BJ (cell line): Measurements from ENCODE around the gene ZNF587. TPM values are rescaled to one million over a fixed set of nuclear protein-coding genes. Genes with fewer than 3 reads are reported as not detected.
A peak's percentile ranks its signal among the peaks of the same experiment; 100 is the strongest.
"Not testable (repeated sequence)": the region's sequence is repeated elsewhere in the genome, so short reads cannot be mapped to it uniquely, and the experiment has no call there.

Experiments
- CTCF ChIA-PET: fragments of 350-600 bp; formaldehyde crosslinking; extraction: SDS; loops from one replicate; lab custom pipeline; 2021; ENCODE audit warnings: antibody characterized with exemption, inconsistent platforms; lab: Yijun Ruan, JAX
- POLR2A ChIA-PET: fragments of 300-600 bp; sonication (Branson Sonifier 250); formaldehyde crosslinking; extraction: SDS; loops from one replicate; lab custom pipeline; 2021; ENCODE audit warnings: antibody characterized with exemption; lab: Charles Lee
- DNase-seq: peaks from one replicate; pipeline ENCODE4 v3.0.0-alpha.2; 2011; ENCODE audit warnings: low read depth
- H3K27me3 ChIP-seq: 2 replicates; pipeline ENCODE4 v1.6.0; 2011; ENCODE audit warnings: low read length; ENCODE audit not compliant: control insufficient read depth, insufficient read depth
- H3K36me3 ChIP-seq: 2 replicates; pipeline ENCODE4 v1.5.1; 2011; ENCODE audit warnings: low read length; ENCODE audit not compliant: control insufficient read depth, insufficient read depth
- H3K4me3 ChIP-seq: 2 replicates; pipeline ENCODE4 v1.5.1; 2011; ENCODE audit warnings: low read depth, mild to moderate bottlenecking, control low read depth, low read length
- polyA plus RNA-seq: library from polyadenylated mRNA; depleted of rRNA; stranded (reverse); fragments of >200 nt; gene quantifications from 2 replicates; pipeline ENCODE4 v1.2.3, GENCODE V29; 2011
- TF ChIP-seq, protein P1 (sequence below): IDR thresholded peaks from 2 replicates; pipeline ENCODE4 v1.5.1; 2011; ENCODE audit warnings: low read depth, mild to moderate bottlenecking, control low read depth, inconsistent platforms, low read length, moderate library complexity; ENCODE audit not compliant: insufficient read depth

The ZNF587 gene
- polyA plus RNA-seq, 1 experiment: 8.4 TPM

DNA sequence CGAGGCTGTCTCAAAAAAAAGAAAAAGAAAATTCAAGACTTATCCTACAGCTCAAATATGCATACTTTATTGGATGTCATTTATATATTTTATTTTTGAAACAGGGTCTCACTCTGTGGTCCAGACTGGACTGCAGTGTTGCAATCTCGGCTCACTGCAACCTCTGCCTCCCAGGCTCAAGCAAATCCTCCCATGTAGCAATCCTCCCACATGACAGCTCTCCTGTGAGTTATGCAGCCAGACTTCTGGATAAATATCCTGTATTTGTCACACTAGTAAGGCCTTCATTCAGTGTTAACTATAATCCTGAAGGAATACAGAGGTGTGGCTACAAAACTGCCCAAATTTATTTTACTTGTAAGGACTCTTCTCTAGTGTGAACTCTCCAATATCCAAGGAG, 42.1 kb upstream of the ZNF587 start:
- POLR2A ChIA-PET: no interaction called here
- Histone ChIP-seq H3K36me3 (peaks cover 3% of the 10 kb centered on the region), H3K27me3 (no peaks in the 10 kb centered on the region), H3K4me3 (no peak overlapping the region)
- DNase-seq: no peak
- TF ChIP-seq, protein P1, sequence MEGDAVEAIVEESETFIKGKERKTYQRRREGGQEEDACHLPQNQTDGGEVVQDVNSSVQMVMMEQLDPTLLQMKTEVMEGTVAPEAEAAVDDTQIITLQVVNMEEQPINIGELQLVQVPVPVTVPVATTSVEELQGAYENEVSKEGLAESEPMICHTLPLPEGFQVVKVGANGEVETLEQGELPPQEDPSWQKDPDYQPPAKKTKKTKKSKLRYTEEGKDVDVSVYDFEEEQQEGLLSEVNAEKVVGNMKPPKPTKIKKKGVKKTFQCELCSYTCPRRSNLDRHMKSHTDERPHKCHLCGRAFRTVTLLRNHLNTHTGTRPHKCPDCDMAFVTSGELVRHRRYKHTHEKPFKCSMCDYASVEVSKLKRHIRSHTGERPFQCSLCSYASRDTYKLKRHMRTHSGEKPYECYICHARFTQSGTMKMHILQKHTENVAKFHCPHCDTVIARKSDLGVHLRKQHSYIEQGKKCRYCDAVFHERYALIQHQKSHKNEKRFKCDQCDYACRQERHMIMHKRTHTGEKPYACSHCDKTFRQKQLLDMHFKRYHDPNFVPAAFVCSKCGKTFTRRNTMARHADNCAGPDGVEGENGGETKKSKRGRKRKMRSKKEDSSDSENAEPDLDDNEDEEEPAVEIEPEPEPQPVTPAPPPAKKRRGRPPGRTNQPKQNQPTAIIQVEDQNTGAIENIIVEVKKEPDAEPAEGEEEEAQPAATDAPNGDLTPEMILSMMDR: no peak
- CTCF ChIA-PET: no interaction called here

DNA sequence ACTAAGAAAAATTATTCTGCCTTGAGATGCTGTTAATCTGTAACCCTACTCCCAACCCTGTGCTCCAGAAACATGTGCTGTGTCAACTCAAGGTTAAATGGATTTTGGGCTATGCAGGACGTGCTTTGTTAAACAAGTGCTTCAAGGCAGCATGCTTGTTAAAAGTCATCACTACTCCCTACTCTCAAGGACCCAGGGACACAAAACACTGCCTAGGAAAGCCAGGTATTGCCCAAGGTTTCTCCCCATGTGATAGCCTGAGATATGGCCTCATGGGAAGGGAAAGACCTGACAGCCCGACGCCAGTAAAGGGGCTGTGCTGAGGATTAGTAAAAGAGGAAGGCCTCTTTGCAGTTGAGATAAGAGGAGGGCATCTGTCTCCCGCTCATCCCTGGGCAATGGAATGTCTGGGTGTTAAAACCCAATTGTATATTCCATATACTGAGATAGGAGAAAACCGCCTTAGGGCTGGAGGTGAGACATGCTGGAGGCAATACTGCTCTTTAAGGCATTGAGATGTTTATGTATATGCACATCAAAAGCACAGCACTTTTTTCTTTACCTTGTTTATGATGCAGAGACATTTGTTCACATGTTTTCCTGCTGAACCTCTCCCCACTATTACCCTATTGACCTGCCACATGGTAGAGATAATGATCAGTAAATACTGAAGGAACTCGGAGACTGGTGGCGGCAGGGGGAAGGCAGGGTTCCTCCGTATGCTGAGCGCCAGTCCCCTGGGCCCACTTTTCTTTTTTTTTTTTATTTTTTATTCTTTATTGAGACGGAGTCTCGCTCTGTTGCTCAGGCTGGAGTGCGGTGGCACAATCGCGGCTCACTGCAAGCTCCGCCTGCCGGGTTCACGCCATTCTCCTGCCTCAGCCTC, 39.0 kb upstream of the ZNF587 start:
- DNase-seq, H3K4me3 ChIP-seq, H3K36me3 ChIP-seq, H3K27me3 ChIP-seq, POLR2A ChIA-PET, CTCF ChIA-PET: not testable (repeated sequence)

DNA sequence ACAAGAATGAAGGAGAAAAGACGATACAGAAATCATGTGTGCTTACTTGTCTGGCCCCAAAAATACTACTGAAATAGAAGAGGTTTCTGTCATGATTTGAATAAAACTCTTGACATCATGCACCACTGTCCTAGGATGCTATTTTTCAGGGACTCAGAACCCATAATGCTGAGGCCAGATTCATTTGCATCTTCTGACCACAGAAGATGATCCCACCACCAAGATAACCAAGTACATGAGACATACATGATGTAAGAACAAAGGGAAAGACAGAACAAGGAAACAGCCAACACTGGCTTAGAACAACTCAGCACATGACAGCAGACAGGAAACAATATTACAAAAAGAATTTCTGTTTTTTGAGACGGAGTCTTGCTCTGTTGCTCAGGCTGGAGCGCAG, 37.4 kb upstream of the ZNF587 start:
- Histone ChIP-seq H3K27me3 (no peaks in the 10 kb centered on the region), H3K4me3 (no peak overlapping the region), H3K36me3 (peaks cover 3% of the 10 kb centered on the region)
- TF ChIP-seq, protein P1: no peak
- DNase-seq: no peak
- ChIA-PET CTCF (no interaction called here), POLR2A (no interaction called here)

DNA sequence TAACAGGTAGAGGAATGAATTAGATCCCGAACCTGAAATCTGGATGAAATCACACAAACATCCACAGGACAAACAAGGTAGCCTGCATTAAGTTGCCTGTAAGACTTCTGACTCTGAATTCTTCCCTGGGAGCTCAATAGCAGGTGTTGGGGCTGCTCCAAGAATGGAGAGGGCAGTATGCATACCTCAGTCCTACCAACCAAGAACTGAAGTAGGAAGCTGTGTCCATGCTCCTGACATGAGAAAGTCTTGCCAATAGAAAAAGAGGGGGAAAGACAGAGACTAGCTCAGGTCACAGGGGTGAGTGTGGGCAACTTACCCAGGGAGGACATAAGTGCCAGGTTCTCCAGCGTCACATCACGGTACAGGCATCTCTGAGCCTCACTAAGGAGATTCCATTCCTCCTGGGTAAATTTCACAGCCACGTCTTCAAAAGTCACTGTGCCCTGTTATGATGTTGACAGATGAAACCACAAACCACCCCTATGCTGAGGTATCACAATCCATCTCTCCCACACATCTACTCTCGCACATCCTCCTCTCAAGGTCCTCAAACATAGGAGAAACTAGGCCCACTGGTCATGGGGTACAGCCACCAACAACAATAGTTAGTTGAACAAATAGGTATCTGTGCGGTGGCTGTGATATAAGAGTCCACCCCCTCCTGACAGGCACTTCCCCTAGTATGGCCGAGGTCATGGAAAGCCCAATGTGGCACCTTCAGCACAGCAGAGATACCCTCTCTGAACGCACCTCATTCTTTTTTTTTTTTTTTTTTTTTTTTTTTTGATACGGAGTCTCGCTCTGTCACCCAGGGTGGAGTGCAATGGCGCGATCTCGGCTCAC, 36.5 kb upstream of the ZNF587 start:
- H3K36me3 ChIP-seq, DNase-seq, H3K27me3 ChIP-seq, CTCF ChIA-PET: not testable (repeated sequence)
- POLR2A ChIA-PET: interaction anchor here (0.5 kb wide), 1 partner anchor 9 kb away, joined by 3 read pairs; no protein-coding TSS in a partner anchor
- peak overlapping the region; percentile 77; the same call in 1 of the 2 replicates for H3K4me3 ChIP-seq

DNA sequence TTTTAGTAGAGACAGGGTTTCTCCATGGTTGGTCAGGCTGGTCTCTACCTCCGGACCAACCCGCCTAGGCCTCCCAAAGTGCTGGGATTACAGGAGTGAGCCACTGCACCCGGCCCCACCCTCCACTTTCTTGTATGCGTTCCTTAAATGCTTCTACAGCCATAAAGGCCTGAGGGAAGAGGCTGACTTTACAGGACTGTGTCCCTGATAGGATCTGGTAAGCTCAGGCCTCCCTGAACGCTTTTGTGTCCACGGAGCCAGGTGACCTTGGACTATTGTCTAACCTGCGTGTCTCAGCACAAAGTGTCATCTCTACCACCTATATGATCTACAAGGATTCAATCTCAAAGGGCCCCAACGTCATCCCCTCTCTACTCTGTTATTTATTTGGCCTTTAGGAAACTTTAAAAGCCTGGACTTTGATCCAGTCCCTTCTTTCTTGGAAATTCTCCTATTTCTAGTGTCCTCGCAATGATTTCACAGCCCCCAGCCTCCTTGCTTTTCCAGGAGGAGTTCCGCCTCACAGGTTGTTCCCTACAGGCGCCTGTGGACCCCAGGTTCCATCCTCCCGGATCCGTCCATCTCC, 35.6 kb upstream of the ZNF587 start:
- H3K4me3 ChIP-seq: peak overlapping the region; percentile 77
- DNase-seq: no peak
- peaks cover 1% of the 10 kb centered on the region; the same call in 1 of the 2 replicates for H3K36me3 ChIP-seq
- ChIA-PET POLR2A (no interaction called here), CTCF (no interaction called here)
- H3K27me3 ChIP-seq: no peaks in the 10 kb centered on the region
- TF ChIP-seq, protein P1: no peak
